K562 (cell line): ENCODE measurements around the gene P2RY10. TPM values are rescaled to one million over a fixed set of nuclear protein-coding genes. Genes with fewer than 3 reads are reported as not detected.

ENCODE experiments used
- ATAC-seq: fragments of 200-7000 bp; cut with Tn5 transposase; 3 replicates; pipeline ENCODE4 v1.9.1; 2020; ENCODE audit warnings: moderate library complexity
- BruUV-seq: library from RNA; stranded (reverse); fragments of 400-500 nt; replicated peaks from 2 replicates; lab custom pipeline; 2021; lab: Mats Ljungman, UMichigan
- CTCF ChIA-PET: fragments of 300-600 bp; formaldehyde crosslinking; extraction: SDS; loops from one replicate; lab custom pipeline; 2021; ENCODE audit warnings: low intra/inter-chr PET ratio; lab: Yijun Ruan, JAX
- POLR2A ChIA-PET: fragments of 300-600, 350-650 bp; sonication (Branson Sonifier 250); formaldehyde crosslinking; extraction: SDS; loops from one replicate; lab custom pipeline; 2021; ENCODE audit warnings: antibody characterized with exemption, inconsistent platforms; lab: Yijun Ruan, JAX
- DNase-seq, 4 experiments: peaks; one replicate each; pipeline versions ENCODE4 v3.0.0 to v3.0.0-alpha.2; 2011 to 2018; ENCODE audit warnings: low spot score in 3 of 4, mixed read lengths in 3 of 4; ENCODE audit errors: extremely low read depth in 1 of 4
- FAIRE-seq: peaks from 2 replicates; lab custom pipeline; 2011; peaks lifted over from hg19 to GRCh38; lab: Jason Lieb, UNC
- H2AFZ ChIP-seq: 2 replicates; pipeline ENCODE4 v1.6.0; 2011; ENCODE audit warnings: low read depth, low read length, control low read depth, inconsistent platforms
- H3K27ac ChIP-seq: fragments of 200-600 bp; 3 replicates; pipeline ENCODE4 v1.8.0; 2011; ENCODE audit warnings: low read depth, mild to moderate bottlenecking, control low read depth, inconsistent platforms, low read length, moderate library complexity, mixed read lengths; ENCODE audit errors: extremely low read depth
- H3K27me3 ChIP-seq, 2 experiments: fragments of 300-600 bp in 1 of 2; 2 replicates in 1 of 2; 3 replicates in 1 of 2; pipeline versions ENCODE4 v1.6.0 to v1.8.0; 2011; ENCODE audit warnings: inconsistent platforms in 2 of 2, low read length in 2 of 2, mild to moderate bottlenecking in 1 of 2, mixed read lengths in 1 of 2, moderate library complexity in 1 of 2; ENCODE audit not compliant: control insufficient read depth in 2 of 2, insufficient read depth in 2 of 2
- H3K36me3 ChIP-seq: fragments of 300-600 bp; 3 replicates; pipeline ENCODE4 v1.8.0; 2011; ENCODE audit warnings: mild to moderate bottlenecking, low read length, inconsistent platforms; ENCODE audit not compliant: control insufficient read depth, insufficient read depth
- H3K4me1 ChIP-seq, 2 experiments: fragments of 200-600 bp in 1 of 2; replicated peaks in 1 of 2; 2 replicates in 1 of 2; 3 replicates in 1 of 2; pipeline versions ENCODE4 v1.5.1 to v1.8.0; 2011; ENCODE audit warnings: inconsistent platforms in 2 of 2, low read length in 2 of 2, mild to moderate bottlenecking in 1 of 2, mixed read lengths in 1 of 2, moderate library complexity in 1 of 2; ENCODE audit not compliant: control insufficient read depth in 2 of 2, insufficient read depth in 2 of 2
- H3K4me2 ChIP-seq: 2 replicates; pipeline ENCODE4 v1.6.1; 2011; ENCODE audit warnings: low read length, control low read depth, inconsistent platforms, mixed read lengths; ENCODE audit not compliant: insufficient read depth
- H3K4me3 ChIP-seq: fragments of 200-600 bp; sonication (generic), shearing (Covaris generic); 2 replicates; pipeline ENCODE4 v1.5.1; 2016; ENCODE audit warnings: control low read depth, inconsistent platforms
- H3K79me2 ChIP-seq: fragments of 200-600 bp; 3 replicates; pipeline ENCODE4 v1.8.0; 2011; ENCODE audit warnings: low read length, inconsistent platforms; ENCODE audit not compliant: control insufficient read depth, insufficient read depth
- H3K9ac ChIP-seq, 2 experiments: 2 replicates each; pipeline versions ENCODE4 v1.6.0 to v1.6.1; 2011; ENCODE audit warnings: low read depth in 2 of 2, low read length in 2 of 2, control low read depth in 1 of 2, inconsistent platforms in 1 of 2, mild to moderate bottlenecking in 1 of 2, mixed read lengths in 1 of 2; ENCODE audit not compliant: insufficient read depth in 1 of 2
- H3K9me1 ChIP-seq: one replicate; pipeline ENCODE4 v1.6.0; 2011; ENCODE audit warnings: inconsistent platforms, mild to moderate bottlenecking, low read length, moderate library complexity; ENCODE audit not compliant: control insufficient read depth, insufficient read depth
- H3K9me3 ChIP-seq: replicated peaks from 2 replicates; pipeline ENCODE4 v1.5.1; 2011; ENCODE audit warnings: low read depth, low read length, inconsistent platforms; ENCODE audit not compliant: control insufficient read depth, insufficient read depth
- H4K20me1 ChIP-seq: replicated peaks from 2 replicates; pipeline ENCODE4 v1.6.1; 2011; ENCODE audit warnings: low read length, inconsistent platforms, mixed read lengths; ENCODE audit not compliant: control insufficient read depth, insufficient read depth
- EP300 ChIP-seq: IDR thresholded peaks from 2 replicates; pipeline ENCODE4 v1.6.1; 2012; ENCODE audit warnings: low read length, improper control_type of control experiment
- FOXK2 ChIP-seq, 2 experiments: fragments of 450-650 bp; IDR thresholded peaks in 1 of 2; conservative IDR thresholded peaks in 1 of 2; 2 replicates each; pipeline ENCODE4 v1.6.1; 2016; ENCODE audit warnings: low read depth in 2 of 2, mild to moderate bottlenecking in 1 of 2
- MLLT1 ChIP-seq, 2 experiments: fragments of 450-650 bp; IDR thresholded peaks; 2 replicates each; pipeline ENCODE4 v1.6.1; 2016
- RBM39 ChIP-seq: fragments of 200-400 bp; formaldehyde crosslinking; optimal IDR thresholded peaks from 2 replicates; pipeline ENCODE3; 2018; ENCODE audit warnings: low read depth, low read length
- SETDB1 ChIP-seq: IDR thresholded peaks from one replicate; pipeline ENCODE4 v1.6.1; 2012; ENCODE audit warnings: low read length, control low read depth, inconsistent platforms
- SRSF1 ChIP-seq: fragments of 200-400 bp; formaldehyde crosslinking; IDR thresholded peaks from 2 replicates; pipeline ENCODE4 v1.6.1; 2017; ENCODE audit warnings: mild to moderate bottlenecking, low read depth, low read length, moderate library complexity
- ZNF318 ChIP-seq, 2 experiments: fragments of 450-650 bp; IDR thresholded peaks; 2 replicates each; pipeline ENCODE4 v1.6.1; 2016; ENCODE audit warnings: mild to moderate bottlenecking in 2 of 2, borderline replicate concordance in 1 of 2, low read depth in 1 of 2, moderate library complexity in 1 of 2
- WGBS: fragments of 100-300 bp; shearing (Covaris generic); methylation state at CpG from one replicate; pipeline ENCODE4 v1.1.6; 2016; ENCODE audit warnings: low coverage, mixed read lengths; ENCODE audit not compliant: insufficient coverage; ENCODE audit errors: missing lambda C conversion rate; 5-methylcytosine and 5-hydroxymethylcytosine counted together
- in situ Hi-C: fragments of 300-500 bp; cut with MboI; formaldehyde crosslinking; loops from 4 replicates; pipeline ENCODE4 v1.15.0; 2018; ENCODE audit warnings: inconsistent platforms, mixed read lengths
- intact Hi-C: fragments of 100-400 bp; cut with micrococcal nuclease; formaldehyde crosslinking; loops from 2 replicates; pipeline ENCODE4 v1.14.2; 2022
- polyA plus RNA-seq, 8 experiments: library from polyadenylated mRNA; depleted of rRNA in 4 of 8; stranded (reverse) in 5 of 8; unstranded in 3 of 8; fragments of >200 nt; fragmentation: Nextera tagmentation in 2 of 8; fragmentation: Illumina TruSeq in 1 of 8; extraction: Ambion mirVana in 2 of 8; extraction: Trizol in 1 of 8; gene quantifications; 2 replicates each; pipeline versions ENCODE4 v1.2.1 to v1.2.3, GENCODE V29; 2011 to 2014; ENCODE audit warnings: inconsistent platforms in 1 of 8, missing spikeins in 1 of 8
- total RNA-seq, 7 experiments: library from RNA; depleted of rRNA in 6 of 7; stranded (reverse); fragments of >200 nt in 6 of 7; fragmentation: Illumina TruSeq in 2 of 7; extraction: Trizol in 2 of 7; gene quantifications; 2 replicates each; pipeline versions ENCODE4 v1.2.1 to v1.2.3, GENCODE V29; 2011 to 2021; ENCODE audit warnings: low replicate concordance in 1 of 7

The P2RY10 gene
- total and polyA plus RNA-seq, 9 of the 15 experiments (the other 6 are each of a cell fraction or from before 2014, with no cell fraction given), result 0.13 TPM; not detected in 8

GRCh38 chrX:78950009-78950835 is 5.0 kb downstream of the P2RY10 start:
- in situ Hi-C loops (no loop called here), intact Hi-C loops (no loop called here)
- BruUV-seq, result no TSS peak
- no peaks in the 10 kb centered on the region for H3K9me1 ChIP-seq
- DNase-seq (no peak), ATAC-seq (no peak), FAIRE-seq (no peak)
- 5% methylated on average over 3 of the region's 3 CpGs for WGBS
- no peak overlapping the region for H3K4me3 ChIP-seq
- H3K27me3 ChIP-seq, result no peaks in the 10 kb centered on the region
- no peak overlapping the region for H3K4me2 ChIP-seq
- H3K79me2 ChIP-seq, result no peaks in the 10 kb centered on the region
- no peaks in the 10 kb centered on the region for H4K20me1 ChIP-seq
- CTCF ChIA-PET, result no interaction called here
- no peak overlapping the region for H2AFZ ChIP-seq
- POLR2A ChIA-PET, result no interaction called here
- H3K9ac ChIP-seq, result no peak overlapping the region
- H3K36me3 ChIP-seq, result no peaks in the 10 kb centered on the region
- H3K27ac ChIP-seq, result no peak overlapping the region
- TF ChIP-seq ZNF318 (IDR thresholded peaks at IDR 0.05; ENCODE audit: borderline replicate concordance in 1 of 2, low read depth in 1 of 2) (no peak), SRSF1 (no peak), MLLT1 (IDR thresholded peaks at IDR 0.05) (no peak), FOXK2 (conservative IDR thresholded peaks at IDR 0.05 in 1 of 2, IDR thresholded peaks at IDR 0.05 in 1 of 2; ENCODE audit: low read depth in 2 of 2) (no peak), RBM39 (no peak), SETDB1 (no peak), EP300 (no peak)
- no peaks in the 10 kb centered on the region for H3K4me1 ChIP-seq
- no peaks in the 10 kb centered on the region for H3K9me3 ChIP-seq
